ENCODE data around the gene SEC14L5.
"Not testable (repeated sequence)": the region's sequence is repeated elsewhere in the genome, so short reads cannot be mapped to it uniquely, and the experiment has no call there.

Gene SEC14L5

GRCh38 chr16:4957720-4958509 is at the start of gene SEC14L5:
SEC14L5 (plus strand) TSS chr16:4958330; CDS start chr16:4959324, 994 bp downstream.
- peak; percentile 88 for DNase-seq

- no peak for DNase-seq
Observed at GRCh38 chr16:4908854-4909401, 49.2 kb upstream of the SEC14L5 start.

- DNase-seq: no peak
Observed at GRCh38 chr16:4909825-4910224, 48.3 kb upstream of the SEC14L5 start.

GRCh38 chr16:4910828-4911227 is 47.3 kb upstream of the SEC14L5 start:
- DNase-seq: no peak

GRCh38 chr16:4911970-4912386 is 46.2 kb upstream of the SEC14L5 start:
- DNase-seq: no peak

GRCh38 chr16:4913130-4913773 is 44.9 kb upstream of the SEC14L5 start:
- no peak for DNase-seq

GRCh38 chr16:4913774-4914525 is 44.2 kb upstream of the SEC14L5 start:
- no peak for DNase-seq

GRCh38 chr16:4914528-4915225 is 43.5 kb upstream of the SEC14L5 start:
- DNase-seq: no peak

- DNase-seq: no peak
Observed at GRCh38 chr16:4915226-4915761, 42.8 kb upstream of the SEC14L5 start.

- DNase-seq: no peak
Observed at GRCh38 chr16:4917117-4917516, 41.0 kb upstream of the SEC14L5 start.

GRCh38 chr16:4918781-4919251 is 39.3 kb upstream of the SEC14L5 start:
- no peak for DNase-seq

GRCh38 chr16:4920826-4921225 is 37.3 kb upstream of the SEC14L5 start:
- no peak for DNase-seq

- DNase-seq: no peak
Observed at GRCh38 chr16:4922721-4923342, 35.3 kb upstream of the SEC14L5 start.

GRCh38 chr16:4923853-4924252 is 34.3 kb upstream of the SEC14L5 start:
- DNase-seq: no peak

- no peak for DNase-seq
Observed at GRCh38 chr16:4924593-4925292, 33.4 kb upstream of the SEC14L5 start.

- DNase-seq: no peak
Observed at GRCh38 chr16:4925293-4925607, 32.9 kb upstream of the SEC14L5 start.

GRCh38 chr16:4925791-4926190 is 32.3 kb upstream of the SEC14L5 start:
- DNase-seq: no peak

GRCh38 chr16:4926928-4927327 is 31.2 kb upstream of the SEC14L5 start:
- DNase-seq: no peak

- no peak for DNase-seq
Observed at GRCh38 chr16:4927661-4928060, 30.5 kb upstream of the SEC14L5 start.

GRCh38 chr16:4928227-4928626 is 29.9 kb upstream of the SEC14L5 start:
- no peak for DNase-seq

GRCh38 chr16:4929619-4930018 is 28.5 kb upstream of the SEC14L5 start:
- DNase-seq: not testable (repeated sequence)
